Aorta (tissue), 5 donors: ENCODE measurements around the gene SLA2. TPM values are rescaled to one million over a fixed set of nuclear protein-coding genes. Genes with fewer than 3 reads are reported as not detected.
A peak's percentile ranks its signal among the peaks of the same experiment; 100 is the strongest.
"Not testable (repeated sequence)": the region's sequence is repeated elsewhere in the genome, so short reads cannot be mapped to it uniquely, and the experiment has no call there.

Experiments used
- ATAC-seq: fragments of 200-7000 bp; cut with Tn5 transposase; one replicate; pipeline ENCODE4 v1.9.1; 2022; ENCODE audit warnings: moderate library complexity; ENCODE audit not compliant: low FRiP score
- DNase-seq, 2 donors: peaks; one replicate each; pipeline ENCODE4 v3.0.0-alpha.2; 2020
- H3K27ac ChIP-seq, 2 donors: one replicate each; pipeline ENCODE4 v1.5.1; 2013; ENCODE audit warnings: low read length in 2 of 2, mild to moderate bottlenecking in 2 of 2, moderate library complexity in 2 of 2, control low read depth in 1 of 2, inconsistent platforms in 1 of 2, low read depth in 1 of 2
- H3K27me3 ChIP-seq, 2 donors: one replicate each; pipeline ENCODE4 v1.6.1; 2013; ENCODE audit warnings: control low read depth in 1 of 2, low read length in 1 of 2, mild to moderate bottlenecking in 1 of 2, moderate library complexity in 1 of 2; ENCODE audit not compliant: insufficient read depth in 2 of 2, control insufficient read depth in 1 of 2
- H3K36me3 ChIP-seq, 2 donors: one replicate each; pipeline ENCODE4 v1.6.1; 2013; ENCODE audit warnings: control low read depth in 1 of 2, low read length in 1 of 2, mild to moderate bottlenecking in 1 of 2; ENCODE audit not compliant: insufficient read depth in 2 of 2, control insufficient read depth in 1 of 2
- H3K4me1 ChIP-seq, 2 donors: one replicate each; pipeline ENCODE4 v1.6.1; 2013; ENCODE audit warnings: low read length in 2 of 2, control low read depth in 1 of 2, mild to moderate bottlenecking in 1 of 2, moderate library complexity in 1 of 2; ENCODE audit not compliant: insufficient read depth in 2 of 2, control insufficient read depth in 1 of 2
- H3K4me3 ChIP-seq, 2 donors: one replicate each; pipeline ENCODE4 v1.5.1; 2013; ENCODE audit warnings: low read length in 2 of 2, control low read depth in 1 of 2, mild to moderate bottlenecking in 1 of 2
- H3K9me3 ChIP-seq: one replicate; pipeline ENCODE4 v1.6.1; 2013; ENCODE audit warnings: mild to moderate bottlenecking, low read length; ENCODE audit not compliant: control insufficient read depth
- WGBS, 2 donors: extraction: QIAGEN DNeasy Blood & Tissue Kit; methylation state at CpG; one replicate each; pipeline ENCODE4 v1.1.7; 2013; 5-methylcytosine and 5-hydroxymethylcytosine counted together
- intact Hi-C, 2 donors: fragments of 100-400 bp; cut with DNase I; formaldehyde crosslinking; loops; one replicate each; pipeline versions ENCODE4 v1.14.2 to v1.15.0; 2022
- polyA plus RNA-seq, 2 donors: library from polyadenylated mRNA; stranded (reverse); fragments of 200-250 nt; gene quantifications; one replicate each; pipeline ENCODE4 v1.2.3, GENCODE V29; 2013
- total RNA-seq, 2 donors: library from RNA; stranded (reverse); fragmentation: NEBNext Ultra II Directional; extraction: Animal tissue kit (Norgen Biotek cat#: 25700); gene quantifications; one replicate each; pipeline ENCODE4 v1.2.1, GENCODE V29; 2021
- donor health status: healthy with polysubstance abuse.
- donor health status: Bipolar disorder and iron deficiency.
- donor health status: DM: no; HTN: no; CAD: no.
- donor health status: DM: no; HTN: no; CAD: no.
- donor health status: DM: yes; HTN: yes; CAD: no.

SLA2 gene
- total and polyA plus RNA-seq, 4 donors: 0.13 to 1.0 (median 0.99) TPM; not detected in 1

GRCh38 chr20:36624944-36625324 is 21.1 kb downstream of the SLA2 start:
- ATAC-seq (no peak), DNase-seq (no peak)
- no peaks in the 10 kb centered on the region for H3K4me1 ChIP-seq
- H3K36me3 ChIP-seq: no peaks in the 10 kb centered on the region
- WGBS, 2 donors: 66 to 74% methylated on average over 2 of the region's 2 CpGs
- intact Hi-C loops: no loop called here
- H3K27me3 ChIP-seq: no peaks in the 10 kb centered on the region
- no peak overlapping the region for H3K27ac ChIP-seq
- no peak overlapping the region for H3K4me3 ChIP-seq
- H3K9me3 ChIP-seq: no peaks in the 10 kb centered on the region

- Histone ChIP-seq H3K27ac (no peak overlapping the region), H3K27me3 (no peaks in the 10 kb centered on the region), H3K4me1 (no peaks in the 10 kb centered on the region), H3K9me3 (no peaks in the 10 kb centered on the region), H3K4me3 (no peak overlapping the region), H3K36me3 (no peaks in the 10 kb centered on the region)
- ATAC-seq (no peak), DNase-seq (no peak)
- WGBS, 2 donors: 56 to 57% methylated on average over 14 of the region's 14 CpGs
- intact Hi-C loops: no loop called here
Observed at GRCh38 chr20:36624068-36624943, 21.7 kb downstream of the SLA2 start.

- H3K4me1 ChIP-seq: no peaks in the 10 kb centered on the region
- ATAC-seq (no peak), DNase-seq (no peak)
- H3K27ac ChIP-seq: no peak overlapping the region
- 70 to 86% methylated on average over 2 of the region's 2 CpGs for WGBS, 2 donors
- H3K27me3 ChIP-seq: no peaks in the 10 kb centered on the region
- H3K9me3 ChIP-seq: no peaks in the 10 kb centered on the region
- intact Hi-C loops: no loop called here
- H3K4me3 ChIP-seq: no peak overlapping the region
- no peaks in the 10 kb centered on the region for H3K36me3 ChIP-seq
Observed at GRCh38 chr20:36623444-36623843, 22.6 kb downstream of the SLA2 start.

GRCh38 chr20:36620917-36621316 is 25.1 kb downstream of the SLA2 start:
- H3K4me1 ChIP-seq: no peaks in the 10 kb centered on the region
- no peak overlapping the region for H3K27ac ChIP-seq
- no peak overlapping the region for H3K4me3 ChIP-seq
- H3K27me3 ChIP-seq: no peaks in the 10 kb centered on the region
- 94 to 95% methylated on average over 5 of the region's 5 CpGs for WGBS, 2 donors
- H3K36me3 ChIP-seq: no peaks in the 10 kb centered on the region
- ATAC-seq: no peak
- DNase-seq: no peak
- intact Hi-C loops: no loop called here
- no peaks in the 10 kb centered on the region for H3K9me3 ChIP-seq

GRCh38 chr20:36614781-36615557 is 31.0 kb downstream of the SLA2 start:
- DNase-seq (no peak), ATAC-seq (peak; percentile 11)
- Histone ChIP-seq H3K4me3 (no peak overlapping the region), H3K4me1 (no peaks in the 10 kb centered on the region), H3K9me3 (no peaks in the 10 kb centered on the region), H3K27ac (no peak overlapping the region), H3K27me3 (no peaks in the 10 kb centered on the region), H3K36me3 (peaks cover 0 to 6% of the 10 kb centered on the region in 2 donors)
- intact Hi-C loops: no loop called here
- 83 to 84% methylated on average over 14 of the region's 14 CpGs for WGBS, 2 donors

GRCh38 chr20:36613974-36614373 is 32.0 kb downstream of the SLA2 start:
- Histone ChIP-seq H3K27me3 (no peaks in the 10 kb centered on the region), H3K9me3 (no peaks in the 10 kb centered on the region), H3K4me3 (no peak overlapping the region), H3K4me1 (no peaks in the 10 kb centered on the region), H3K27ac (no peak overlapping the region), H3K36me3 (peaks cover 0 to 6% of the 10 kb centered on the region in 2 donors)
- no peak for ATAC-seq
- 78 to 84% methylated on average over 3 of the region's 3 CpGs for WGBS, 2 donors
- intact Hi-C loops: no loop called here
- DNase-seq: no peak

GRCh38 chr20:36611625-36612024 is 34.4 kb downstream of the SLA2 start:
- Histone ChIP-seq H3K9me3 (no peaks in the 10 kb centered on the region), H3K4me3 (no peak overlapping the region), H3K36me3 (peaks cover 0 to 7% of the 10 kb centered on the region in 2 donors), H3K27ac (no peak overlapping the region), H3K27me3 (no peaks in the 10 kb centered on the region), H3K4me1 (peaks cover 0 to 3% of the 10 kb centered on the region in 2 donors)
- intact Hi-C loops: no loop called here
- WGBS, 2 donors: 76 to 84% methylated on average over 5 of the region's 5 CpGs
- no peak for DNase-seq
- no peak for ATAC-seq

GRCh38 chr20:36608388-36608728 is 37.6 kb downstream of the SLA2 start:
- H3K36me3 ChIP-seq, ATAC-seq, H3K27me3 ChIP-seq, H3K9me3 ChIP-seq, DNase-seq, H3K4me3 ChIP-seq, H3K4me1 ChIP-seq, H3K27ac ChIP-seq: not testable (repeated sequence)
- intact Hi-C loops: loop anchor here (5.0 to 10.0 kb wide), 3 partner anchors 36 to 404 kb away; partner anchors contain the start of gene TGIF2 (in 1 of the 2)
- WGBS, 2 donors: 76 to 83% methylated on average over 6 of the region's 6 CpGs
